NCI-H1436 (cell line): ENCODE data around the gene LTBP2.

Experiments
- DNase-seq: peaks from one replicate; lab custom pipeline; 2025; lab: John Stamatoyannopoulos, UW

LTBP2 gene

GRCh38 chr14:74507085-74507484 is 105.0 kb downstream of the LTBP2 start:
- no peak for DNase-seq

GRCh38 chr14:74506411-74506851 is 105.6 kb downstream of the LTBP2 start:
- no peak for DNase-seq

DNA sequence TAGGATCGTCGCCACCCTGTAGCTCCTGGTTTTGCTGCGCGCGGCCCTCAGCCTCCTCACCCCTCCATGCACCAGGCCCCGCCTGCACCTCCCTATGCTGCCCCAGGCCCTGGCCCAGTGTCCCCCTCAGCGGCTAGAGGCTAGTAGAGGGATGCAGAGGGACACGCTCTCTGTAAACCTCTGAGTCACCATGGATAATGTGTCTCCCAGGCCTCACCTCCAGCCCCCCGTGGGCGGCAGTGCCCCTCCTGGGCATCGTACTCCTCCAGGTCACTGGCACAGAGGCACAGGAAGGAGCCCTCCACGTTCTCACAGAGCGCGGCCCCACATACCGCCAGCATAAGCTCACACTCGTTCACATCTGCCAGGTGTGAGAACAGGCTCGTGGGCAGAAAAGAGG is 106.2 kb downstream of the LTBP2 start:
- DNase-seq, result no peak

- no peak for DNase-seq
Observed at GRCh38 chr14:74504874-74505720, 106.9 kb downstream of the LTBP2 start.

DNA sequence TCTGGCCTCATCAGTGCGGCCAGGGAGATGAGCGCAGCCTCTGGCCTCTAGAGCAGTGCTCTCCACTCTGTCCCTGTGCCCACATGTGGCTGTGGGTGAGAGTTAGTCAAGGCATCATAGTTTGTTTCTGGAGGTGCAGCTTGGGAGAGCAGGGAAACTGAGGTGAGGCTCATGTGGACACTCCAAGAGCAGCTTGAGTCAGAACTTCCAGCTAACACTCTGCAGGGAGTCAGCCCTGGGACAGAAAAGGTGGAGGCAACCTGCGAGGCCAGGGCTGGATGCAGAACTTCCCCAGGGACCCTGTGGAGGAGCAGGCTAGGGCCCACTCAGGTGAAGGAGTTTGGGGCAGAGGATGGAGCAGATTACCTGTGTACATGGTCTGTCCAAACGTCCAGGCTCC is 107.6 kb downstream of the LTBP2 start:
- DNase-seq, result no peak

GRCh38 chr14:74503938-74504335 is 108.1 kb downstream of the LTBP2 start:
- no peak for DNase-seq

GRCh38 chr14:74503291-74503937 is 108.6 kb downstream of the LTBP2 start:
- no peak for DNase-seq

DNA sequence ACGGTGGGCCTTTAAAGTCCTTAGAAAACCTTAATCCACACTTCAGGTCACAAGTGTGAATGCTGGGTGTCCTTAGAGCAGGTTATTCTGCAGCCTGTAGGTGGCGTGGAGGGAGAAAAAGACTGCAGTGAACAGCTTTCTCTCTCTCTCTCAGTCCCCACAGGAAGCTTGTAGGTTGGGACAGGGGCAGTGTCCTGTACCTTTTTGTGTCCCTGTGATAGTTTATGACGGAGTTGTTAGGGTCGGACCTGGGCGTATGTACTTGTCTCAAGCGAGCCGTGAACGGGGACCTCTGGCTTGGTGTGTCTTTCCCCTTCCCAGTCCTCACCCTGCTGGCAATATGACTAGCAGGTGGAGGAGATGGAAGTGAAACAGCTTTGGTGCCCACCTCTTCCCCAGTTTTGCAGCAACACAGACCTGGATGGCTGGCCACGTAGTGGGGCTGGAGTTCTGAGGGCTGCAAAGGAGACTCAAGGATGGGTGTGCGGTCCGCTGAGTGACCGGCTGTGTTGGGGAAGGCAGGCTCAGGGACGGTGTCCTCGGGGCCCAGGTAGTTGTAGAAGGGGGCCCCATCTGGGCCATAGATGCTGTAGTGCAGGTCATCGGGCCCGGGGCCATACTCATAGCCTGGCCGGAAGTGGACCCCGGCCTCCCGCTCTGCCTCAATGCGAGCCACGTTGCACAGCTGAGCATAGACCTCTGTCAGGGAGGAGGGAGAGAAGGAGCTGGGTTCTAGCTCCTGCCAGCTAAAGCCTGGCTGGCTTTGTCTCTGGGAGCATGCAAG is 109.6 kb downstream of the LTBP2 start:
- no peak for DNase-seq

DNA sequence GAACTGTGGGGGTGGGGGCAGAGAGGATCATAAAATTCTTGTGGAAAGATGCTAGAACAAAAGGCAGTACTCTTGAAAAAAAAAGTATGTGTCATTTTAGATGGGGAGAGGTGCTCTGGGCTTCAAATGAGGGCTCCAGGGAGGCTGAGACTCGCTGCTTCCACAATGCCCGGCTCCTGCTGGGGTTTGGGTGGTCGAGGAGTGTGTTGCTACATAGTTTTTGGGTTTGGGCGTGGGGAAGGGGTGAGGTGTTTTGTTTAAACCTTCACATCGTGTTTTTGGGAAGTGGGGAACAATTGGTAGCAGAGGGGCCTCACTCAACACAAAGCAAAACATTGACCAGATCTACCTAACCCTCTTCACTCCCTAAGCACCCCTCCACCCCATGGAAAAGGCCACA is 110.3 kb downstream of the LTBP2 start:
- DNase-seq, result no peak

- no peak for DNase-seq
Observed at GRCh38 chr14:74501135-74501614, 110.9 kb downstream of the LTBP2 start.

DNA sequence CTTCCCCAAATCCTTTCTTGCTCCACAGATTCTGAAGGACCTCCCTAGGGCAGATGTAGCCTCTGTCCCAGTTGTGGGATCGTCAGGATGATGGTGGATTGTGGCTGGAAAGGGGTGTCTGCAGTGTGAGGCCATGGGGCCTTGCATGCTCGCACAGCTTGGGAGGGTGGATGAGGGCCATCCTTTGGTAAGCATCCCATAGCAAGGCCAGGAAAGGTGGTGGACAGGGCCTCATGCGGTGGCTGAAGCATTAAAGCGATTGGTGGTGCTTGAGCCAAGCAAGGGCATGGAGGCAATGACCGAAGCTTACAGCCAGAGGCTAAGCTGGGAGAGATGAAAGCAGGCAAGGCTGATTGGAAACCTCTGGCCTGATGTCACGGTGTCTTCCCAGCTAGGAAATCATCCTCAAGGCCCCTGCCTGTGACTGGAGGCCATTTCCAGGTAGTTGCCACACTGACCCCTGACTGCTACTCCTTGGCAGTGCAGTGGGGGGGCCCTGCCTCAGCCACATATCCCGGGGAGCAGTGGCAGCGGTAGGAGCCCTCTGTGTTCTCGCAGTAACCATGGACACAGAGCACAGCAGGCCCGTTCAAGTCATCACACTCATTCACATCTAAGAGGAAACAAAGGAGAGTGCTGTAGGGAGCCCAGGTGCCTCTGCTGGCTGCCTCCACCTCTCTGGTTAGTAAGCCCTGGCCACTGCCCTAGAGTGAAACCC is 111.5 kb downstream of the LTBP2 start:
- no peak for DNase-seq

DNA sequence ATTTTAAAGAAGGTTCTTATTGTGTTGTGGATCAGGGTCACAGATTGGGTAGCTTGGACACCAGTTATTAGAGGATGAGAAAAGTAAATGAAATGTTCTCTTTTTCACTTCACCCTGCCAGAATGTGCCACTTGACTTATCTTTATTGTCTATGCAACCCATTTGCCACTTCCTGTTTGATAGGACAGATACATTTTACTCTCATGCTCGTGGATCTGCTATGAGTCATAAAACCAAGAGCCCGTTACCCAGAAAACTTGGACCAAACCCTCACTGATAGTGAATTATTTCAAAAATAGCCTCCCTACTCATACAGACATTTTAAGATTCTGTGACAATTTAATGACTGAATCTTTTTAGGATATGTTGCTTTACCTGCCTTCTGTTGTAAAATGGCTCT is 116.7 kb downstream of the LTBP2 start:
- no peak for DNase-seq

- peak; percentile 99 for DNase-seq
Observed at GRCh38 chr14:74493343-74494261, 118.4 kb downstream of the LTBP2 start, which contains the start of gene ISCA2. ISCA2 (plus strand) TSS chr14:74493765; CDS start chr14:74493775, 10 bp downstream.

- no peak for DNase-seq
Observed at GRCh38 chr14:74492776-74493342, 119.2 kb downstream of the LTBP2 start, which contains the start of gene NPC2. NPC2 (minus strand) TSS chr14:74493305; CDS start chr14:74493274, 31 bp downstream.

- no peak for DNase-seq
Observed at GRCh38 chr14:74491956-74492775, 119.9 kb downstream of the LTBP2 start.

- no peak for DNase-seq
Observed at GRCh38 chr14:74490486-74490885, 121.6 kb downstream of the LTBP2 start.

GRCh38 chr14:74488786-74489397 is 123.1 kb downstream of the LTBP2 start:
- DNase-seq, result no peak

DNA sequence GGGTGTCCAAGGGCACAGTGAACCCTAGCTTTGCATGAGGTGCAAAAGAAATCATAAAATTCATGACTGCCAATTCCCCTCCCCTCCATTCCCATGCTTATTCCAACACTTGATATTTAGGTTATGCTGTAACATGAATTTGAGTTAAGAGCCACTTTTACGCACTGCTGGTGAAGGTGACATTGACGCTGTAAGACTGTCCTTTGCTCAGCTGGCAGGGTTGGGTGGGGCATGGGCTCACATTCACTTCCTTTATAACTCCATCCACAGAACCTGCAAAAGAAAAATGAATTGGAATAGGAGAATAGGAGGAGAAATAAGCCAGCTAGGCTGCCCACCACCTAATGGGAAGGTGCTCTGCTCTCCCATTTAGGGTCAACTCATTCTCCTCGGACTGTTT is 125.9 kb downstream of the LTBP2 start:
- DNase-seq, result no peak

- DNase-seq, result no peak
Observed at GRCh38 chr14:74483321-74483720, 128.7 kb downstream of the LTBP2 start.
